SU-DHL-6 (cell line): ENCODE results near the gene THBS3.
"Not testable (repeated sequence)": the region's sequence is repeated elsewhere in the genome, so short reads cannot be mapped to it uniquely, and the experiment has no call there.

Experiments
- H2AFZ ChIP-seq: fragments of 200-600 bp; sonication (generic); 2 replicates; pipeline ENCODE4 v1.6.1; 2014; ENCODE audit warnings: low read depth, mild to moderate bottlenecking, moderate library complexity, mixed read lengths, antibody characterized with exemption, low read length; ENCODE audit not compliant: severe bottlenecking
- H3F3A ChIP-seq: fragments of 200-600 bp; shearing (Covaris generic); 2 replicates; pipeline ENCODE4 v1.6.0; 2016; ENCODE audit warnings: antibody characterized with exemption, mild to moderate bottlenecking; ENCODE audit not compliant: insufficient read depth
- H3K27ac ChIP-seq: fragments of 200-600 bp; sonication (generic); 2 replicates; pipeline ENCODE4 v1.5.1; 2016; ENCODE audit warnings: low read depth, mild to moderate bottlenecking, low read length, moderate library complexity, mixed read lengths
- H3K27me3 ChIP-seq: fragments of 200-600 bp; sonication (generic), shearing (Covaris generic); 2 replicates; pipeline ENCODE4 v1.6.0; 2014; ENCODE audit warnings: mild to moderate bottlenecking, low read length
- H3K36me3 ChIP-seq: fragments of 200-600 bp; sonication (generic); 2 replicates; pipeline ENCODE4 v1.6.1; 2014; ENCODE audit warnings: mild to moderate bottlenecking, low read length, mixed read lengths
- H3K4me2 ChIP-seq: fragments of 300-600, 200-600 bp; shearing (Covaris generic), sonication (generic); 2 replicates; pipeline ENCODE4 v1.6.0; 2014; ENCODE audit warnings: low read length, low read depth, mild to moderate bottlenecking; ENCODE audit not compliant: poor library complexity, severe bottlenecking
- H3K4me3 ChIP-seq: fragments of 200-600 bp; sonication (generic); 2 replicates; pipeline ENCODE4 v1.5.1; 2014; ENCODE audit warnings: antibody characterized with exemption, low read length, mild to moderate bottlenecking, mixed read lengths; ENCODE audit not compliant: insufficient read depth, poor library complexity, severe bottlenecking
- H3K79me2 ChIP-seq: fragments of 200-600 bp; sonication (generic); 2 replicates; pipeline ENCODE4 v1.6.1; 2014; ENCODE audit warnings: mild to moderate bottlenecking, low read length, moderate library complexity; ENCODE audit not compliant: insufficient read depth
- H3K9ac ChIP-seq: fragments of 200-600 bp; sonication (generic); 2 replicates; pipeline ENCODE4 v1.7.0; 2014; ENCODE audit warnings: mild to moderate bottlenecking, low read length
- H3K9me2 ChIP-seq: fragments of 200-600 bp; sonication (generic); replicated peaks from 2 replicates; pipeline ENCODE4 v1.6.1; 2014; ENCODE audit warnings: low read length; ENCODE audit not compliant: insufficient read depth
- H3K9me3 ChIP-seq: fragments of 200-600 bp; sonication (generic); 2 replicates; pipeline ENCODE4 v1.6.1; 2014; ENCODE audit warnings: low read length, mixed read lengths; ENCODE audit not compliant: insufficient read depth
- H4K20me1 ChIP-seq: fragments of 200-600 bp; sonication (generic); 2 replicates; pipeline ENCODE4 v1.6.1; 2014; ENCODE audit warnings: low read depth, mild to moderate bottlenecking, antibody characterized with exemption, low read length, moderate library complexity, mixed read lengths
- CTCF ChIP-seq: fragments of 200-600 bp; sonication (generic); IDR thresholded peaks from one replicate; pipeline ENCODE4 v1.5.1; 2017; ENCODE audit warnings: antibody characterized with exemption, mild to moderate bottlenecking, low read length, moderate library complexity; ENCODE audit not compliant: insufficient read depth, poor library complexity, severe bottlenecking
- EZH2phosphoT487 ChIP-seq: fragments of 200-600 bp; sonication (generic), shearing (Covaris generic); conservative IDR thresholded peaks from 2 replicates; pipeline ENCODE4 v1.6.1; 2018; ENCODE audit warnings: mild to moderate bottlenecking, antibody characterized with exemption, low read length, moderate library complexity, mixed read lengths

THBS3 gene

GRCh38 chr1:155241069-155241679, 33.5 kb upstream of the THBS3 start:
- H3K9me2 ChIP-seq, result no peaks in the 10 kb centered on the region
- no peak overlapping the region for H2AFZ ChIP-seq
- H3K27me3 ChIP-seq, result no peaks in the 10 kb centered on the region
- H4K20me1 ChIP-seq, result no peaks in the 10 kb centered on the region
- peak overlapping the region; percentile 53 for H3K9ac ChIP-seq
- H3K36me3 ChIP-seq, result no peaks in the 10 kb centered on the region
- peaks cover 13% of the 10 kb centered on the region; the same call in 1 of the 2 replicates for H3K79me2 ChIP-seq
- H3K4me3 ChIP-seq, result peak overlapping the region; percentile 59
- no peaks in the 10 kb centered on the region for H3K9me3 ChIP-seq
- H3F3A ChIP-seq, result peaks cover 20% of the 10 kb centered on the region
- peak overlapping the region; percentile 59 for H3K27ac ChIP-seq
- peak overlapping the region; percentile 52 for H3K4me2 ChIP-seq
- no peak for TF ChIP-seq CTCF

GRCh38 chr1:155236451-155236850, 28.8 kb upstream of the THBS3 start:
- no peak overlapping the region for H3K27ac ChIP-seq
- peaks cover 2% of the 10 kb centered on the region; the same call in 1 of the 2 replicates for H3F3A ChIP-seq
- no peaks in the 10 kb centered on the region for H3K9me2 ChIP-seq
- H3K9ac ChIP-seq, result no peak overlapping the region
- H3K4me2 ChIP-seq, result no peak overlapping the region
- no peak for TF ChIP-seq EZH2phosphoT487
- TF ChIP-seq CTCF, result no peak
- no peaks in the 10 kb centered on the region for H3K27me3 ChIP-seq
- no peak overlapping the region for H3K4me3 ChIP-seq
- H2AFZ ChIP-seq, result no peak overlapping the region
- no peaks in the 10 kb centered on the region for H3K36me3 ChIP-seq
- no peaks in the 10 kb centered on the region for H3K79me2 ChIP-seq
- no peaks in the 10 kb centered on the region for H4K20me1 ChIP-seq
- H3K9me3 ChIP-seq, result no peaks in the 10 kb centered on the region

- H3K9me2 ChIP-seq, H4K20me1 ChIP-seq, H3F3A ChIP-seq, H3K9ac ChIP-seq, H2AFZ ChIP-seq, H3K27me3 ChIP-seq, H3K9me3 ChIP-seq, H3K36me3 ChIP-seq, H3K4me2 ChIP-seq, H3K79me2 ChIP-seq, H3K27ac ChIP-seq, H3K4me3 ChIP-seq: not testable (repeated sequence)
Observed at GRCh38 chr1:155235375-155235774, 27.7 kb upstream of the THBS3 start.

- H3K9me3 ChIP-seq, H3K4me3 ChIP-seq, H2AFZ ChIP-seq, H3K79me2 ChIP-seq, H3F3A ChIP-seq, H3K36me3 ChIP-seq, H3K9ac ChIP-seq, H3K4me2 ChIP-seq, H4K20me1 ChIP-seq, H3K9me2 ChIP-seq, H3K27me3 ChIP-seq, H3K27ac ChIP-seq: not testable (repeated sequence)
Observed at GRCh38 chr1:155233502-155233901, 25.8 kb upstream of the THBS3 start.

GRCh38 chr1:155232001-155232978, 24.6 kb upstream of the THBS3 start:
- not testable (repeated sequence) for H4K20me1 ChIP-seq, H3K9ac ChIP-seq, H3K9me2 ChIP-seq, H3K79me2 ChIP-seq, H2AFZ ChIP-seq, H3K4me2 ChIP-seq, H3K27ac ChIP-seq, H3K36me3 ChIP-seq, H3K9me3 ChIP-seq, H3K27me3 ChIP-seq, H3F3A ChIP-seq, H3K4me3 ChIP-seq

- not testable (repeated sequence) for H3K27ac ChIP-seq, H3K79me2 ChIP-seq, H3K9me2 ChIP-seq, H3K4me2 ChIP-seq, H4K20me1 ChIP-seq, H3K4me3 ChIP-seq, H3K9me3 ChIP-seq, H2AFZ ChIP-seq, H3K27me3 ChIP-seq, H3K36me3 ChIP-seq, H3K9ac ChIP-seq
- H3F3A ChIP-seq, result peaks cover 11% of the 10 kb centered on the region
Observed at GRCh38 chr1:155231302-155231701, 23.6 kb upstream of the THBS3 start.
